Erythroblast (primary cell): Measurements from ENCODE around the gene CACNA2D4.

ENCODE experiments used
- GATA1 ChIP-seq: IDR thresholded peaks from 2 replicates; pipeline ENCODE4 v1.6.1; 2011; ENCODE audit warnings: low read depth, mild to moderate bottlenecking, control low read depth, low read length, moderate library complexity
- POLR2A ChIP-seq: IDR thresholded peaks from 2 replicates; pipeline ENCODE4 v1.6.1; 2011; ENCODE audit warnings: mild to moderate bottlenecking, low read length

GRCh38 chr12:1908758-1909157 is 9.7 kb downstream of the CACNA2D4 start:
- no peak for TF ChIP-seq POLR2A
- no peak for TF ChIP-seq GATA1
